ENCODE results near the gene LRRTM3.

Gene LRRTM3

GRCh38 chr10:67036808-67037207, 111.0 kb downstream of the LRRTM3 start:
- no peak for DNase-seq

DNA sequence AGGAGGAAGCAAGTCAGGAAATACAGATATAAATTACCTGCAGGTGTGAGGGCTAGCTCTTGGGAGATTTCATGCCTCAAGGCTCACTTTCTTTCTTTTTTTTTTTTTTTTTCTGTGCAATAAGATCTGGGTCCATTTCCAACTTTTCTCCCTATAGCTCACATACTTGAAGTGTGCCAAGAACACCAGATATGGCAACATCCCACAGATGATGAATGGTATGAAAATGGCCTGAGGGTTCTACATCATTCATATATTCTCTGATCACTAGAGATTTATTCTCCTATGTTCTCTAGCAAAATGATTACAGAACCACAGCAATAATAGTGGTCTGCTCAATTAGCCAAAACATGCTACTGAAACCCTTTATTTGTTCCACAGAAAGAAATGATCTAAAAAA, 117.2 kb downstream of the LRRTM3 start:
- no peak for DNase-seq

GRCh38 chr10:67045404-67045803, 119.6 kb downstream of the LRRTM3 start:
- DNase-seq, result no peak

DNA sequence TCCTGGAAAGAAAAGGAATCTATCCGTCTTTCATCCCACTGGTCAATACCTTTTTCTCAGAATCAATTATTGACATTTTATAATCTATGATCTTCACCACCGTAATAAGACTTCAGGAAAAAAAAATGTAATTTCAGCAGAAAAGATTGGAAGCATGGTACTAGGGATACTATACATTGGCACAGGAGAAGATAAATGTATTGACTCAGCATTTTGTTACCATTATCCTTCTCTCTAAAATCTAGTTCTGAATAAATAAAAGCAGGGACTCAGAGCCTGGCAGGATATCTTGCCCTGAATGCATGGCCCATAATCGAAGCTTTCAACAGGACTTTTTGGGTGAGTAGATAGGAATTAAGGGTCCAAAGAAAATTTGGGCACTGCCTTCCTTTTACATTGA, 120.7 kb downstream of the LRRTM3 start:
- DNase-seq, result no peak

DNA sequence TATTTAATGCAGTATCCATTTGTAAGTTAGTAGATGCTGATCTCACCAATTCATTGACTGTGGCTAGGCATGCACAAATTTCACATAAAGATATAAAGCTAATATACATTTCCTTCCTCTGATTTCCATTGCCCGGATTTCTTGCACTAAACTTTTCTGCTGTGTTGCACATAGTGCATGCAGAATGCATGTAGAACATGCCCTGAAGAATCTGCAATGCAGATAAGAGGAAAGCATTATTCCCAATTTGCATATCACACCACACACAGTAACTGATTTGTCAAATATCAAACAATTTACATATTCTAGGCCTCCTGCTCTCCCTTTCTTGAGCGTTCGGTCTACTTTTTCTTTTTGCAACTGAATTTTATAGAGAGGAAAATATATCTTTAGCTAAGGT, 124.2 kb downstream of the LRRTM3 start:
- DNase-seq, result no peak

DNA sequence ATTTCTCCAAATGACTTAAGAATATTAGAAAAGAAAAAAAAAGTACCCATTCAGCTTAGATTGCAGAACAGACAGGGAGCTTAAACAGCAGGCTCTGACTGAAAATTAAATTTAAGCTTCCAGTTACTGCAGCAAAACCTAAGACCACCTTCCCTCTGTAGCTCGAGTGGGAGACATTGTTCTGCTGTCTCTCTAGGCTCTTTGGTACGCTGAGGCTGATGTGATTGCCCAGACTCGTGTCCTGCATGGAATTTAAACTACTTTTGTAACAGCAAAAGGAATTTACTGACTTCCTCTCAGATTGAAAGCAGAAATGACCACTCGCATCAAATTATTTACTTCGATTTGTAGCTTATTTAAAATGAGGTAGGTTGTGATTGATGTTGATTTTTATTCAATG, 124.6 kb downstream of the LRRTM3 start:
- no peak for DNase-seq

DNA sequence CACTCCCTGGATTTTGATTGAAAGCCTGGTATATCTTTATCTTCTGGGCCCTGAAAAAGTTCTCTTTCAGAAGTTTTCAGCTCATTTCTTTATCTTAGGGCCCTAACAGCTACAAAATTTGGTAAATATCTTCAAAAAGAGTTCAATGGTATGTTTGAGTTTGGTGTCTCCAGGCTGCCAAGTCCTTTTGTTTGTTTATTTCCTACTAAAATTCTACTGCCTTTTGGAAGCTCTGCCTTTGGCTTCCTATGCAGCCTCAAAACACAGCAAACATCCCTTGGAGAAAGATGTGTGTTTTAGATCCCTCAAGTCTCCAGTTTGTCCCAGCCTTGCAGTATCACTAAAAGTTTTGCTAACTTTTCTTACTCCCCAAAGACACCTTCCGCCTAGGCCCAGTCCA, 146.8 kb downstream of the LRRTM3 start:
- DNase-seq, result no peak

DNA sequence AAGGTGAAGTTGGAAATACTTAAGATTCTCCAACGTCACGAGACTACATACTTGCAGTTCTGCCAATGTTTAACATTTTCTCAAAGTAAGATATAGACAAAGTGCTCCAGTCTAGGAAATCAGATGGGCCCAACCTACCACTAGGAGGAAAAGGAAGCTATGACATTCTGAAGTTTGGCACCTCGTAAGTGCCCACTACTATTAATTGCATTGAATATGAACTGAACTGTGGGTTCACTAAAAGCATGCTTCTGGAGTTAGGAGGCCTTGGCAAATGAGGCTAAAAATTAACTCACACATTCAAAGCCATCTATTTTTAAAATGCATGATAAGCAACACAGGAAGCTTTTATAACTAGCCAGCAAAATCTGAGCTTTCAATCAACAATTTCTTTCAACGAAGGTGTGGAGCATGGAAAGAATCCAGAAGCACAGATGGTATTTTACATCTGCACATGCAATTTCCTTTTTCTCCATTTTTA, 149.7 kb downstream of the LRRTM3 start:
- DNase-seq, result no peak

DNA sequence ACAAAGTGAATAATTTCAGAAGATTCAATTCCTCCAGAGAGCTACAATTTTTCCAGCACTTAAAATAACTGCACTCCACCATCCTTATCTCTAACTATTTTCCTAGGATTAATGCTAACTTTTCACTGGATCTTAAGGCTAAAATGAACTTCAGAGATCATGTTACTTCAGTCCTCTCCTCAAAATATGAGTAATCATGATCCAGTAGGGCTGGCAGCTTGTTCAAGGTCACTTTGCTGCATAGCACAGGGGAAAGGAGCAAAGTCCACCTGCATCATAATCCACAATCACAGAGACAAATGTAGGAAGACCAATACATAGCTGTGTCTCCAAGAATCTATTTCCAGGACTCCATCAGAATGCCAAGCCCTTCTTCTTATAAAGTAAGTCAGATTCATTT, 150.3 kb downstream of the LRRTM3 start:
- DNase-seq, result no peak

- DNase-seq, result no peak
Observed at GRCh38 chr10:67077376-67077775, 151.5 kb downstream of the LRRTM3 start.

DNA sequence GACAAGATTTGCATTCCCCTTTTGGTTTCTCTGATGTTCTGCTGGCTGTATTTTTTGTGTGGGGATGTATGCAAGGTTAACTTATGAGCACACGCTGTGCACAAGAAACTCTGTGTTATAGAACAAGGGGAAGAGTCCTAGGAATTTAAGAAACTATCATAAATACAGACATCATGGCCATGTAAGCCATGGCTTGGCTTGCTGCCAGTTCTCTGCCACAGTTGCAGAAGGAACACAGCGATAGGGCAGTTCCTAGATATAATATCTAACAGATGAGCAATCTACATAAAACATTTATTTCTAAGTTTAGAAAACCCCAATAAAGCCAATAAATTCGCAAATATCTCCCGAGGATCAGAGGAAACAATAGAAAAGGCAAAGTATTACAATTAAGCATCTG, 153.3 kb downstream of the LRRTM3 start:
- no peak for DNase-seq

DNA sequence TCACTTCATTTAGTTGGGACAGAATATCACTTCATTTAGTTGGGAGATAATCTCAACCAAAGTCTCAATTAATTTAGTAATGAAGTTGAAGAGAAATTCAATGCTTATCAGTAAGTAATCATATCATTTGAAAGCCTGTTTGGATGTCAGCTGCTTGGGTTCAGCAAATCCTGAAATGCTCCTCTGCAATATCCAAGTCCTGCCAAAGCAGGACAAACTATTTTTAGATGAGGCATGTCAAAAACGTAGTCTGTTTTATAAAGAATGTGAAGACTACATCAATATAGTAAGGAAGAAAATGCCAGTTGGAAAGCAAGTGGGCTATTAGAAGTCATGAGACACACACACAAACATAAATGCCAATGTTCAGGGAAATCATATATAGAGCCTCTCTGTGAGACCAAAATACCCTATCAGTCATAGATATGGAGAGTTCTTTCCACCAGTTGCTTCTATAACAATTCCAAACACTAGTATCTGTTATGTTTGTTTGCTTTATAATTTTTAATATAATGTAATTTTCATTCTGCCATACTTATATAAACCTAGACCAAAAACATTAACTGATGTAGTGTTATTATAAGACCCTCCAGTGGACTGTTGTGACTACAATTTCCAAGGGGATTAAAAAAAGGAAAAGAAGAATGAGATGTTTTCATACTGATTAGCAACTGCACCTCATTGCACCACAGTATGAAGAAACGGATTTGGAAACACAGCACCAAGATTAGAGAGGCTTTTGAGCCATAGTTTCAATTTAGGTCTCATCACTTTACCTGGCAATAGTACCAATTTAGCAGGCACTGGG, 160.7 kb downstream of the LRRTM3 start:
- DNase-seq, result no peak

DNA sequence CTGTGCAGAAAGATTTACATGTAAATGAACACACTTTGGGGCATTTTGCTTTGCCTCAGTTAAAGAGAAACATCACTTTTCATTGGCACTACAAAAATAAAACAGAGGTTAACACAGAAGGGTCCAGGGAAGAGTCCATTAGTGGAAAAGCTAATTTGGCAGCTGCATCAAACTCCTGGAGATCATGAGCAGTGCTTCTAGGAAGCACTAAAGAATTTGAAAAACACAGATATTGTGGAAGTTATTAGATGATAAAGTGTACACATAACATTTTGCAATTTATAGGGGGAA, 161.2 kb downstream of the LRRTM3 start:
- no peak for DNase-seq

DNA sequence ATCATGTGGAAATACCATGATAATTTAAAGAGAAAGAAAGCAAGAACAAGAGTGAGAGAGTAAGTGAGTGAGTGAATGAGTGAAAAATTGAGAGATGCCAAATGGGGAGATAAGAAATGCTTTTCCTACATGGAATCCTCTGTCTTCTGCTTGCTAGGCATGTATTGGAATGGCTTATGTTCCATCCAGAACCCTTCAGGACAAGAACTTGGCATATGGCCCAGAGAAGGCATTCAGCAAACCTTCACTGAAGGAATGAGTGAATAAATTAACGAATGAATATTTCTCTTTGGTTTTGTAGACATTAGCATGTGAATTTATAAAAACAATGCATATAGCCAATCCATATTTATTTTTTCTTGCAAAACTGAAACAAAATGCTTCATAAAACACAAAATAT, 162.2 kb downstream of the LRRTM3 start:
- no peak for DNase-seq

GRCh38 chr10:67095531-67095930, 169.7 kb downstream of the LRRTM3 start:
- DNase-seq, result no peak

DNA sequence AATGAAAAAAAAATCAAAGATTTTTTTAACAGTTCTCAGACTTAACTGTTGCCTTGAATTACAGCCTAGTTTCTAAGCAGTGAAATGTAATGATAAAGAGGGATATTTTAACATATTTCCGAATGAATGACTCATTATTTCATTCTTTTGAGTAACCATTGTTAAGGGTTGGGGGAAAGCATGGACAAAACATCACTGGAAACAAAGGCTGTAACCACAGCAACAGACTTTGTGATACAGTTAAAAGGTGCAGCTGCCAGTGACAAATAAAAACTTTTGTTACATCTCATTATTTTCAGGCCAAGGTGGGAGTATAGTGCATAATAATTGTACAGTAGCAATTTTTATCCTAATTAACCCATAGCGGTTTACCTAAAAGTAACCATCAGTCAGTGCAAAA, 172.6 kb downstream of the LRRTM3 start:
- no peak for DNase-seq

GRCh38 chr10:67100951-67101350, 175.1 kb downstream of the LRRTM3 start:
- no peak for DNase-seq

DNA sequence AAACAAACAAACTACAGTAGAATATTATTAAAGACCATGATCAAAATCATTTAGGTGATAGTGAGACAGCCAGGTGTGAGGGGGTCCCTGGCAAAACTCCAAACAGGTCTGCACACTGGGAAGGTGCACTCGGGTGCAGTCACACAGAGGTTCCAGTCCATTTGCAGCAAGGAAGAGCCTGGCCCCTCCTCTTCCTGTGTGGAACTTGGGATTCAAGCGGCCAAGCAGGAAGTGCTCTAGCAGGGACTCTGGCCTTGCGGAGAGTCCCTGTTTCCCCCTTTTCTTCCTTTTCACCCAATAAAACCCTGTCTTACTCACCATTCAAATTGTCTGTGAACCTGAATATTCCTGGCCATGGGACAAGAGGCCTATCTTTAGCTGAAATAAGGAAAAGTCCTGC, 181.8 kb downstream of the LRRTM3 start:
- DNase-seq, result no peak

DNA sequence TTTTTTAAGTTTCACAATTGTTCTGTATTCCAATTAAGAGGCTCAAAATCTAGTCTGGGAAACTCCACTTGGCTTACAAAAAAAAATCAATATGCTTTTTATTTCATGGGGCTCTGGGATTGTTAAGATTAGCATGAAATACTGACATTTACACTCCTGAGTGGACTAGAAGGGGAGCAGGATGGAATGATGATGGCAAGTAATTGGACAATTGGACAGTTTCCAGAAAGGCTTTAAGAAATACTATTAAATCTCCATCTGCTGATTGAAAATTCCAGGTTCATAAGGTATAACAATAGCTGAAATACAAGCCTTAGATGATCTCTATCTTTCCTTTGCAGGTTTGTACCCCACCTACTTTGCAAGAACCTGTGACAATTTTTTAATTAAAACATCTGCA, 184.4 kb downstream of the LRRTM3 start:
- no peak for DNase-seq

- no peak for DNase-seq
Observed at GRCh38 chr10:67112765-67113164, 186.9 kb downstream of the LRRTM3 start.

DNA sequence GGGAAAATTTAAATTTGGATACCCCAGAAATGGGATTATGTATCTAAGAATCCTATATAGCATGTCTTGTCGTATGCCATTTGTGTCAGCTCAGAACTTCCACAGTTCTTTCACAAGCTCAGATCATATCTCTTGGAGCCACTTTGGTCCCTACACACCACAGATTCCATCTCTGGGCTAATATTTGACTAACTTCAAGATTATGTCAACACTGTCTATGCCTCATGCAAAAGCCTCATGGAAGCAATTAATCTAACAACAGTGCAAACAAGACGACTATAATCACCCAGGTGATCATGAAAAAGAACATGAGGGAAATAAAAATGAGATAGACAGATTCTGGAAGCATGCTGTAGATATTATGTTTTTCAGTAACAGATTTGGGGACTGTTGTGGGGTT, 189.1 kb downstream of the LRRTM3 start:
- no peak for DNase-seq

GRCh38 chr10:67115972-67116371, 190.1 kb downstream of the LRRTM3 start:
- no peak for DNase-seq

GRCh38 chr10:67119651-67120050, 193.8 kb downstream of the LRRTM3 start:
- no peak for DNase-seq

DNA sequence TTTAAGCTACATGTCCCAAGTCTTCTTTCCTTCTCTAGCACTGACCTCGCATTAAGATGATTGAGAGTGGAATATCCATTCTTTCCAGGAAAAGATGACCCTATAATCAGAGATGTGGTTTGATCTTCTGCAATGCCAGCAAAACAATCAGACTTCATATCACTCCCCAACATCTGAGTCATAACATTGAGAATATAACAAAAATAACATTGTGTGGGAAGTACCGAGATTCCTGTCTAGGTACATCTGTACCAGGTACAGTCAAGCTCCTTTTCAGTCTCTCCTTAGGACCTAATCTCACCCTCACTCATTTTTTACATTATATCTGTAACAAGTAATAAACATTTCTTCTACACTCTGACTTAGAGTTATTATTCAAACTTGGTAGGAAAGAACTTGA, 201.6 kb downstream of the LRRTM3 start:
- no peak for DNase-seq

DNA sequence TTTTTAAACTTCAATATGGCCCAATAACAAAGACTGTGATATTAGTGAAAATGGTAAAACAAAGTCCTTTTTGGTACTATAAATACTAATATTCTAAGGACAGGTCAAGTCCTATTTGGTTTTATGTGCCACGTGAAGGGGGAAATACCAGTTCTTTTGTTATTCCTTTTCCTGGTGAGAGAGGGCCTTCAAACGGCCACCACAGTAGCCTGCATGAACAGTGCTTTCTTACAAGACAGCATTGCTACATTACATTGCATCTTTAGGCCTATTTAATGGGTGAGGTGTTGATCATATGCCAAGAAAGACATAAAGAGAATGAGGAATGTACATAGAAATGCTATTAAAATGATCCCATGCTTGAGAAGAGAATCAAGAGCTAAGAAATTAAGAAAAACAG, 214.8 kb downstream of the LRRTM3 start:
- no peak for DNase-seq

DNA sequence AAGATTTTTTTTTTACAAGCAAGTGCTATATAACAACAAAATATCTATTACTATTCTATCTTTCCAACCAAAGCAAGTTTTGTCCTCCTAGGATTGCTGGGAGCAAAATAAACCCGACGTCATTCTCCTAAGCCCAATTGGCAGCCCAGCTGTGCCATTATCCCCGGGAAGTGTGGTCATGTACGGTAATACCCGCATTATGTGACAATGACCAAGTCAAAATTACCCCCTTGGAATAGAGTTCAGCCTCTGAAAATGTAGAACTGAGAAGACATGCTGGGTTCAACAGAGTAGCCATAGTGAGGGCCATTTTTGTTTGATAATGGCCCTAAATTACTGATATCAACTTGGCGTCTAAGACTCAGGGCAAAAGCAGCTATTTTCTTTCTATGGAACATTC, 215.5 kb downstream of the LRRTM3 start:
- DNase-seq, result no peak

Measured in activated CD4-positive, alpha-beta T cell treated with anti-CD3 and anti-CD28 coated beads, Interleukin-2, amount 50 U/mL, for 48 hours (primary cell).